Measurements from ENCODE around the gene MAGOHB.
A peak's percentile ranks its signal among the peaks of the same experiment; 100 is the strongest.
"Not testable (repeated sequence)": the region's sequence is repeated elsewhere in the genome, so short reads cannot be mapped to it uniquely, and the experiment has no call there.

Gene MAGOHB

DNA sequence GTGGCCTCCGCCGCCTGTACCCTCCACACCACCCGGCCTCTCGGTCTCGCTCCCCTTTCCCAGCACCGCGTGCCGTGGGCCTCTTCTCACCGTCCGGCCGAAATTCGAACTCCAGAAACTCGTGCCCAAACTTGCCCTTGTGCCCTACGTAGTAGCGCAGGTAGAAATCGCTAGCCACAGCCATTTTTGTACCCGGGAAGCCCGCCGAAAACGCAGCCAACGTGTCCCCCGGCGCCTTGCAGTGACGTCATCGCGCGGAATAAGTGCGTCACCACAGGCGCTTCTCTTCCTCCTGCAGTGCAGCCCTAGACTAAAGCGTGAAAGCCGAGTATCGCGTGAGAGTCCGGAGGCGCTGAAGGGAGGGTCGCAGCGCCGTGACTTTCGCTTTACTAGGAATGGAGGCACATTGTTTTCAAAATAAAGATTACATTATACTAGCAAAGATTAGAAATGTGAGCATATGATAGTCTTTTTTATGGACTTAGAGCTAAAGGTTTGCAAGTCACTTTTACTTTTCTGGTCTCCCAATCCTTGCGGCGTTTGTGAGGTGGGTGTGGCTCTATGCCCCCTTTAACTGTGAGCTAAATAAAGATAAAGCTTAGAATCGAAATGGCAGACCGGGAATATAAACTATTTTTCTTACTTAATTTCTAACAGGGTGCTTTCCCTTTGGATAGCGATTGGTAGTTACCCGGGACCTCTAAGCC lies at the start of gene MAGOHB:
MAGOHB (minus strand) TSS at position 261 of the 707 bp plus-strand sequence; CDS start at position 184, 77 bp downstream.
- peak; percentile 84 for DNase-seq

- DNase-seq: no peak
Observed at GRCh38 chr12:10661338-10661737, 47.9 kb upstream of the MAGOHB start.

GRCh38 chr12:10654003-10654402 lies 40.6 kb upstream of the MAGOHB start:
- no peak for DNase-seq

DNA sequence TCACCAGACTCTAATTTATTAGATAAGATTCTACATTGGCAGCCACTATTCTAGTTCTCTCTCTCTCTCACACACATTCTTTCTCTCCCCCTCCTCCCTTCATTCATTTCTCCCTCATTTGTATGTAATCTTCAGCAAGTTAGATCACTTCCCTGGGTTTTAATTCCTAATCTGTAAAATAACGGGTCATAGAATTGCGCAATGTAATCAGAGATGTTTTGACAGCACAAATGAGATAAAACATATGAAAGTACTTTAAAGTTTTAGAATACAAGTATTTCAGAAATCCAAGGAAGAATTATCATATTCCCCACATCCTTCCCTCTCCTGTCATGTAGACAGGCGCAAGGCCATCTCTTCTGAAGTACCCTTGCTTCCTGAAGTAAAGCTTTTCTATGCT lies 38.8 kb upstream of the MAGOHB start:
- no peak for DNase-seq

- not testable (repeated sequence) for DNase-seq
Observed at GRCh38 chr12:10646576-10646975, 33.2 kb upstream of the MAGOHB start.

- no peak for DNase-seq
Observed at GRCh38 chr12:10645910-10646309, 32.5 kb upstream of the MAGOHB start.

DNA sequence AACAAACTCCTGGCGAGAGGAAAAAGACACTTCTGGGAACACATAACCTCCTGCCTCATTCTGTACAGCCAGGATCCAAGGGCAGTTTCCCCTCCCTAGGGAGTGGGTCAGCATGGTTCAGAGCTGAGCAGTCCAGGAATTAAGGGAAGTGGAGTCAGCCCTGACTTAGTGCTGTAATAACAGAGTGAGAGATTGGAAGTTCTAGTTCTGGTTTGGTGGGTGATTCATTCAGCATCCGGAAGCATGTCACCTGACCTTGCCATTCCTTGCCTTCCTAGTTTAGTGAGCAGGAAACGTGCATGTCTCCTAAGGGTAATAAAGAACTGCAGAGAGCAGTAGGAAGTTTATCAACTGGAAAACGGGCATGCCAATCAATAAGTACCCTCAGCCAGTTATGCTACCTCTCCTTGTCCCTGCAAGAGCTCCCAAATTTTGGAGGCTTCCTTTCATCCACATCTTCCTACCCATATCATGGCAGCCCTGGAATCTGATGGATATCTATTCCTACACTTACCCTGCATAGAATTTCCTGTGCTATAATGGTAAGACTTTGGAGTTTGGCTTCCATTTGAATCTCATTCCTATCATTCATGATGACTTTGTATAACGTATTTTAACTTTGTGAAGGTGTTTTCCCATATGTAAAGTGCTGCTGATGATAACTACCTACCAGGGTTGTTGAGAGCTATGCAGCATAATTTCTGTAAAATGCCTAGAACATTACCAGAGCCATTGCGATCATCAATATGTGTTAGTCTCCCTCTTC lies 28.5 kb upstream of the MAGOHB start:
- no peak for DNase-seq

DNA sequence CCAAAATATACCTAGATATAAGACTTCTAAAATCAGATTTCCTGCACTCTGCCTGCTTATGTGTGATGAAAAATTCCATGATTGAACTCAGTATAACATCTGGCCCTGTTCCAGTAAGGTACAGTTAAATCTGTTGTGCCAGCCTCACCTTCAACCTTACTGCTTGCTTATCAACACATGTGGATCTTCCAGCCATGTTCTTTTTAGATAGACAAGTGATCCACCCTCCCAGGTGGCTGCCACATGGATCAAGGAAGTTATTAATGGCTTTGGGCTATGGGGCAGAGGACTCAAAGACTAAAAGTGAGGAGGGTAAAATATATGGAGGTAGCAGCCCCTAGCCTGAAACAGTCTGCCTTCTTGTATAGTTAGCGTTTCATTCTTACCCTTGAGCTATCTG lies 25.3 kb upstream of the MAGOHB start:
- no peak for DNase-seq

DNA sequence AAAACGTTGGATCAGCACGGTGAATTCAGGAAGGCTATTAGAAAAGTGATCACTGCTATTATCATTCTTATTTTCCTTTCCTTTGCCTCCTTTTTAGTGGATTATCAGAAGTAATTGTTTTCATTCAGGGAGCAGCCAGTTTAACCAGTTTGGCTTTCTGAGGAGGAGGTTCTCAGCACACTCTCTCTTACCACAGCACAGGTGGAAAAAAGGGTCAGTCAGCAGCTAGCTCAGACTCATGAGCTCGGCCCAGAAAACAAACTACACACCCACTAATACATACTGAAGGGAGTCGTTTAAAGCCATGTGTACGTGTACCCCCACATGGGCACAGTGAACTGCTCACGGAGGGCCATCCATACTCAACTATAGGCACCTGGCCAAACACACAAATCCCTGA lies 23.2 kb upstream of the MAGOHB start:
- no peak for DNase-seq

DNA sequence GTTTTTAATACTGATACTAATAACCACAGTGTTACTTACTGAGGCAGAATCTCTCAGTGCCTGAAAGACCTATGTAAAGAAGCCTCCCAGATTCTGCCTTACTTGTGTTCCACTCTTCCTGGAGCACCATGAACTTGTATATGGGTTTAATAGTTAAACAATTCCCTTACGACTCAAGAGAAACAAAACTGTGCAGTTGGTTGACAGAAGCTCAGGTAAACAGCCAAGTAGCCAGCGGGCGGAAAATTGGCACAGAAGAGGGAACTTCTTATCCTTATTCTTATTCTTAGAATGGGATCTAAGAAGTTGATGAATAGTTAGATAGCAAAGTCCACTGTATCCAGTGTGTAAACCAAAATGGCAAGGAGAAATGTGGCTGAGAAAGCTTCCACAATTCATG lies 22.7 kb upstream of the MAGOHB start:
- DNase-seq: no peak

DNA sequence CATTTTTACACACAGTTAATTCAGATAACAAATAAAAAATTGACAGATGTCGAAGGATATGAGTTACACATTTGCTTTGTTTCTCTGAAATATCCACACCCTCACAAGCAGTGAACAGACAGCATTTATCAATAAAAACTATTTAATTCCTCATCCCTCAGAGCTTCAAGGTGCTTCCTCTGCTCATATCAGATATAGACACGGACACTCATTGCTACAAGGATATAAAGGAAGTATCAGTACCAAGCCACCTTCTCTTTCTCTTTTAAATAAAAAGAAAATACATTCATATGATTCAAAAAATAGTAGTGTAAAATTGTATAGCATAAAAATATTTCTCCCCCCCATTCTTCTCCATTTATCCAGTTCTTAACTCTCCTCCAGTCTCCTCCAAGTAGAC lies 21.9 kb upstream of the MAGOHB start:
- DNase-seq: no peak

- no peak for DNase-seq
Observed at GRCh38 chr12:10634427-10634826, 21.0 kb upstream of the MAGOHB start.

DNA sequence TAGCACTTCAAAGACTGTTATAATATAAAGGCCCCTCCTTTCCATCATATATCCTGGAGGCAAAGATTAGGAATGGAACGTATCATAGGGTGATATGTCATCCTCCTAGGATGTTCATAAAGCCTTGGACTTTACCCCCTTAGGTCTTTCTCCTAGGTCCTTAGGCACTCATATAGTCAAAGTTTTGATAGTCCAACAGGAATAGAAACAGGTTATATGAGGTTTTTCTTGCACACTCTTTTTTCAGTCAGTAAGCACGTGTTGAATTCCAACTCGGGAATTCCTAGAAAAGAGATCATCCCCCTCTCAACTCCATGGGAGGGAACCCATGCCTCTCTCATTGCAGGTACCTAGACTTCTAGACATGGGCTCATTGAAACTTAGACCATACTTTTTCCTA lies 20.1 kb upstream of the MAGOHB start:
- no peak for DNase-seq

GRCh38 chr12:10632226-10632625 lies 18.8 kb upstream of the MAGOHB start:
- DNase-seq: no peak

DNA sequence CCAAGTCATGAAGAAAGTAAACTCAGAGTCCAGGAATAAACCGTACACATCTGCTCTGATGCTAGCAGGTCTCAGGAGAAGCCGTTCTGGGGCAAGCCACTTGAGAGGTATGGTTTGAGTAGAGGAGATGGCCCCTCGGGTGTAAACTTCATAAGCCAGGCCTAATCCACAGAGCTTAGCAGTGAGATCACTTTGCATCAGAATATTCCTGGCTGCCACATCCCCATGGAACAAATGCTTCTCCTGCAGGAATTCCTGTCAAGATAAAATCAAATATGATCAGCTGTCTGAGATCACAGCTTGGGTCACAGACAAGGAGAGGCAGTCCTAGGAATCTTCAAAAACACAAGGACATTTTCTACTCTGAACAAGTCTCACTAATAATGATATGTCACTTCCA lies 11.2 kb upstream of the MAGOHB start:
- DNase-seq: no peak

DNA sequence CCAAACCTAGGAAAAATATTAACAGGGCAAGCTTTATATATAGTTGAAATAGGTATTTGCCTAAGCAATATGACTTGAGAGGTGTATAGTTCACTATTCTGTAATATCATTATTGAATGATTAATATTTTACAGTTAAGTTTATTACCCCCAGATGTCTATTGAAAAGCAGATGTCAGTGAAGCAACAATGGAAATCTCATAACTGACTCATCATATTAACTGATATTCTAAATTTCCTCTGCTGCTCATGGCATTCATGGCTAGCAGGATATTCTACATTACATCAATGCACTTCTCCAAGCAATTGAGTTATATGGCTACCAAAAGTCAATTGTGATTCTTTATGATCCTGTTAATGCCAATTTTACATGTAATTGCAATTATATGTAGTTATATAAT lies 9.7 kb upstream of the MAGOHB start:
- DNase-seq: no peak

DNA sequence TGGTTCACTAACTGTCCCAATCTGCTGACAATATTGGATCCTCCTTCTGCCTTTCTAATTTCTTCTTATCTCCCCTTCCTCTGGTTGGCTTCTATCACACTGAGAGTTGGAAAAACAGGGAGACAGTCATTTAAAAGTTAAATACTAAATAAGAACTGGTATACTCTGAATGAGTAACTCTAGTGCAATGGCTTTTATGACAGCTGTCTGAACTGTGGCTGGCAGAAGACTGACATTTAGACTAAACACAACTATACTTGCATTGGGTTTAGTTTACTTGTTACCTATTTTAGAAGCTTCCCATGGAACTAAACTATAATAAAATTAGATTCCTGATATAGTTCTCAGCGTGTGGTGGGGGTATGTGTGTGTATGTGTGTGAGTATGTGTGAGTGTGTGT lies 7.9 kb upstream of the MAGOHB start:
- DNase-seq: no peak

GRCh38 chr12:10620078-10620779 lies 6.8 kb upstream of the MAGOHB start:
- no peak for DNase-seq

DNA sequence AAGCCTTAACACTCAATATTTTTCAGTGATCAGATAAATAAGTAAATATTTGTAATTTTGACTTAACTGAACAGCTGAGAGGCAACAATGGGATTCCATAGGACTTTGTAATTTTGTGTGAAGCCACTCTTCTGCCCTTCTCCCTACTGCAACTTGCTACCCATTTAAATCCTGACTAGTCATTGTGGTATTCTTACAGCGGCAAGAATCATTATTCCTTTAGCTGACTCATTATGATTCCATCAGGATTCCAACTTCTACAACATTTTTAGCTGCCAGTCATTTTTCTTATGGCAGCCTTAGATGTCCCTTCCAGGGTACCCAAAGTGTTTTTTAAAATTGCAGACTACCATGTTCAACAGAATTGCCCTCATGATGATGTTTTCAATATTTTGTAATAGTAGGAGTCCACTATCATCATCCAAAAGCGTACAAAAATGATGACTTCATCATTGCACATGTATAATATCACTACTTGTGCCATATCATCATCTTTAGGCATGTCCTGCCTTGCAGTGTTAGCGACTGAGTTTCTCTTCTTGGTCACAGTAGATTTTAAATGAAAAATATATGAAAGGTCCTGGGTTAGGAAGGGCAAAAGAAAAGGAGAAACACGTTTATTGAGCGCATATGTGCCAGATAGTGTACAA lies 5.1 kb upstream of the MAGOHB start:
- no peak for DNase-seq

GRCh38 chr12:10617863-10618262 lies 4.5 kb upstream of the MAGOHB start:
- no peak for DNase-seq

DNA sequence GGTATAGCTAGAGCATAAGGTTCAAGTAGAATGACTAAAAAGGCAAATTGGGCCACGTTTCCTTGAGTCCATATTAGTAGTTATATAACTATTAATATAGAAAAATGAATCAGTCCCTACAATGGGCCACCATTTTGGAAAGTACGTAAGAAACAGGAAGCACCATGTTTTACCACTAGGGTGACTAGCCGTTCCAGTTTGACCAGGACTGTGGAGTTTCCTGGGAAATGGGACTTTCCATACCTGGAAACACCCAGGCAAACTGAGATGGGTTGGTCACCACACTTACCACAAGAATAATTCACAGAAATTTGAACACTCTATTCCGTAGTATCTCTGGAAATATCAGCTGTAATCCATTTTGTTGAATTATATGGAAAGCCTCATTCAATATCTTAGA lies 2.1 kb upstream of the MAGOHB start:
- DNase-seq: no peak

DNA sequence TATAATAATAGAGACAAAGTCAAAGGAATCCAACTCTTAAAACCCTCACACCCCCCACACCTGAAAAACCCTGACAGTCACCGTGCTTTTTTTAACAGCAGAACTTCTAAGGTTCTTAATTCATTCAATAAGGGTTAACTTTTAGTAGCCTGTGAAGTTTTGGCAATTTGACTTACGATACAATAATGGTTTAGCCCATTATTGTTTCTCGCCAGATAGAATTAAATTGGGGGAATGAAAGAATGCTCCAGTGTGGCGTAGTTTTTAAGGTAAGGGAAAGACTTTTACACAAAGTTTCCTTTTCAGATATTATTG lies 604 bp upstream of the MAGOHB start:
- no peak for DNase-seq

- DNase-seq: no peak
Observed at GRCh38 chr12:10612984-10613348, 443 bp downstream of the MAGOHB start.

GRCh38 chr12:10612110-10612509 lies 1.3 kb downstream of the MAGOHB start:
- no peak for DNase-seq

Measured in DMS79 (cell line).